Nephron (organoid): ENCODE results near the gene SH3PXD2A.

Experiments
- H3K27ac Mint-ChIP-seq, 3 experiments: 2 replicates each; pipeline ENCODE4 v1.8.0; 2020; ENCODE audit warnings: mixed read lengths in 3 of 3, mild to moderate bottlenecking in 2 of 3, moderate library complexity in 1 of 3
- H3K27me3 Mint-ChIP-seq: 2 replicates; pipeline ENCODE4 v1.8.0; 2021; ENCODE audit warnings: low read depth, mild to moderate bottlenecking, moderate library complexity, mixed read lengths
- H3K36me3 Mint-ChIP-seq: 2 replicates; pipeline ENCODE4 v1.8.0; 2020; ENCODE audit warnings: low read depth, mixed read lengths
- H3K4me1 Mint-ChIP-seq: 2 replicates; pipeline ENCODE4 v1.8.0; 2020; ENCODE audit warnings: mixed read lengths
- H3K4me3 Mint-ChIP-seq, 3 experiments: 2 replicates each; pipeline ENCODE4 v1.8.0; 2020; ENCODE audit warnings: mild to moderate bottlenecking in 3 of 3, mixed read lengths in 3 of 3, moderate library complexity in 2 of 3
- H3K9me3 Mint-ChIP-seq: 2 replicates; pipeline ENCODE4 v1.8.0; 2020; ENCODE audit warnings: mixed read lengths
- CTCF ChIP-seq, 3 experiments: fragments of 200-600 bp; sonication (generic); IDR thresholded peaks; one replicate each; pipeline ENCODE4 v1.5.0; 2021; ENCODE audit warnings: antibody characterized with exemption in 3 of 3; ENCODE audit not compliant: unreplicated experiment in 3 of 3

SH3PXD2A gene

DNA sequence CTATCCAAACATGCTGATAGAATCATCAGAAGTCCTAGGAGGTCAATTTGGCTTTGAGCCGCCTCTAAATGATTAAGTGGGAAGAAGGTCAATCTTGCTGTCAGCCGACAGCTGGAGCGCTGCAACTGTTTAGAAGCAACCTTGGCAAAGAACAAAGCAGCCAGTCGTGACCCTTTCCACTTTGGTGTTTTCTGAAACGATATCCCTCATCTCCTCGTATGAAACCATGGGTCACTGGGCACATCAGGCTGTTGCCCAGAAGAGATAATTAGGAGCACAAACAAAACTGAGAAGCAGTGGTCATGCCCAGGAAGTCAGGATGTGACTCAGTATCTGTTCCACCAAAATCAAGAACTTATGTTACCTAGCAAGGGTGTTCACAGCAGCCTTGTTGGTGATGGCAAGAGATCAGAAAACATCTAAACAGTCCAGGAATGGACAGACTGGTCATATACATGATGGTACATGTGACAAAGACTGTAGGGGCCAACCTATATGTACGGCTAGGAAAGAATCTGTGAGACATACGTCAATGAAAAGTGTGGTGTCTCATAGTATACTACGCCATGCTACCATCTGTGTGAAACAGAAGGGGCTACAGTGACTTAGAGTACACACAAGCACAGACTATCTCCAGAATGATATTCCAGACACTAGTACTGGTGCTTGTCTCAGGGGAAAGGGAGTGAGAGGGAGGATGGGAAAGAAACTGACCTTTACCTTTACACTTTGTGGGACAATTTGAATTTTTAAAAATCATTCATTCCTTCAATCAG is 40.2 kb upstream of the SH3PXD2A start:
- Mint-ChIP-seq H3K4me1 (peaks cover 47% of the 10 kb centered on the region), H3K4me3 (no peak overlapping the region), H3K27me3 (no peaks in the 10 kb centered on the region), H3K27ac (peak overlapping the region; percentile 77 to 93 (median 89)), H3K9me3 (no peaks in the 10 kb centered on the region), H3K36me3 (peaks cover 45% of the 10 kb centered on the region)
- TF ChIP-seq CTCF (IDR thresholded peaks at IDR 0.05; ENCODE audit: unreplicated experiment in 3 of 3), result no peak

GRCh38 chr10:103894441-103894864 is 39.1 kb upstream of the SH3PXD2A start:
- H3K36me3 Mint-ChIP-seq, result peaks cover 38% of the 10 kb centered on the region

DNA sequence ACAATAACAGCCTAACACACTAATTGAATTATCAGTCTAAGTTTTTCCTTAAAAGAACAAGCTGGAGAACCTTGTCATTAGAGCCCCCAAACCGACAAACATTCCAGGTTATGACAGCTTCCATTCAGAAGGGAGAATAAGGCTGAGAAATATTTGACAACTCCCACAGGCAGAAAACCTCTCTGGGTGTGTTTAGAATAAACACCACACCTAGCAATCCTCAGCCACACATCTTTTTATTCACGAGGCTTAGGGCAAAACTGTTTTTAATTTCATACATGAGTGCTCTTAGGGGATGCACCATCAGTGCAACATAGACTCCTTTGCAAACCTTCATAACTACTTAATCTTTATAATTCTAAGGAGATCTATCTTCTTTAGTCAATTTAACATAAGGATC is 38.4 kb upstream of the SH3PXD2A start:
- H3K4me1 Mint-ChIP-seq, result peaks cover 45% of the 10 kb centered on the region
- no peak for TF ChIP-seq CTCF (IDR thresholded peaks at IDR 0.05; ENCODE audit: unreplicated experiment in 3 of 3)
- no peaks in the 10 kb centered on the region for H3K9me3 Mint-ChIP-seq
- peaks cover 34% of the 10 kb centered on the region for H3K36me3 Mint-ChIP-seq
- no peaks in the 10 kb centered on the region for H3K27me3 Mint-ChIP-seq
- peak overlapping the region; percentile 77 to 93 (median 89) for H3K27ac Mint-ChIP-seq
- H3K4me3 Mint-ChIP-seq, result peak overlapping the region in 1 of 3 experiments; percentile 31

More at GRCh38 chr10:103894441-103894864, 39.1 kb upstream of the SH3PXD2A start:
- no peak for TF ChIP-seq CTCF (IDR thresholded peaks at IDR 0.05; ENCODE audit: unreplicated experiment in 3 of 3)
- Mint-ChIP-seq H3K4me3 (peak overlapping the region; percentile 9 to 32 (median 9)), H3K27ac (peak overlapping the region; percentile 77 to 93 (median 89)), H3K9me3 (no peaks in the 10 kb centered on the region), H3K27me3 (no peaks in the 10 kb centered on the region), H3K4me1 (peaks cover 40% of the 10 kb centered on the region)

GRCh38 chr10:103892181-103892580 is 36.8 kb upstream of the SH3PXD2A start:
- peaks cover 22% of the 10 kb centered on the region for H3K36me3 Mint-ChIP-seq
- no peak for TF ChIP-seq CTCF (IDR thresholded peaks at IDR 0.05; ENCODE audit: unreplicated experiment in 3 of 3)
- H3K27ac Mint-ChIP-seq, result peak overlapping the region in 1 of 3 experiments; percentile 30
- no peaks in the 10 kb centered on the region for H3K9me3 Mint-ChIP-seq
- no peaks in the 10 kb centered on the region for H3K27me3 Mint-ChIP-seq
- no peak overlapping the region for H3K4me3 Mint-ChIP-seq
- peaks cover 47% of the 10 kb centered on the region for H3K4me1 Mint-ChIP-seq

- TF ChIP-seq CTCF (IDR thresholded peaks at IDR 0.05; ENCODE audit: unreplicated experiment in 3 of 3), result no peak
- Mint-ChIP-seq H3K4me3 (no peak overlapping the region), H3K27ac (no peak overlapping the region), H3K4me1 (peaks cover 39% of the 10 kb centered on the region), H3K36me3 (peaks cover 12% of the 10 kb centered on the region), H3K9me3 (no peaks in the 10 kb centered on the region), H3K27me3 (no peaks in the 10 kb centered on the region)
Observed at GRCh38 chr10:103890688-103891087, 35.3 kb upstream of the SH3PXD2A start.

- no peaks in the 10 kb centered on the region for H3K9me3 Mint-ChIP-seq
- H3K4me1 Mint-ChIP-seq, result peaks cover 35% of the 10 kb centered on the region
Observed at GRCh38 chr10:103890194-103890658, 34.9 kb upstream of the SH3PXD2A start.

More at GRCh38 chr10:103890194-103890658, 34.9 kb upstream of the SH3PXD2A start:
- Mint-ChIP-seq H3K36me3 (peaks cover 9% of the 10 kb centered on the region), H3K27me3 (no peaks in the 10 kb centered on the region), H3K27ac (peak overlapping the region in 1 of 3 experiments; percentile 78), H3K4me3 (no peak overlapping the region)
- no peak for TF ChIP-seq CTCF (IDR thresholded peaks at IDR 0.05; ENCODE audit: unreplicated experiment in 3 of 3)
